Measurements from ENCODE around the gene CCDC122. TPM values are rescaled to one million over a fixed set of nuclear protein-coding genes. Genes with fewer than 3 reads are reported as not detected.
A peak's percentile ranks its signal among the peaks of the same experiment; 100 is the strongest.

CCDC122 gene

GRCh38 chr13:43799191-43799590, 80.3 kb downstream of the CCDC122 start:
- H3K9me3 ChIP-seq (replicated peaks; ENCODE audit: low read length): no peaks in the 10 kb centered on the region

GRCh38 chr13:43797869-43798268, 81.7 kb downstream of the CCDC122 start:
- Histone ChIP-seq H3K36me3 (ENCODE audit: insufficient read depth, low read length) (no peaks in the 10 kb centered on the region), H3K27me3 (ENCODE audit: control insufficient read depth, insufficient read depth, low read length) (no peaks in the 10 kb centered on the region), H3K4me2 (ENCODE audit: low read length) (no peak overlapping the region), H3K9me3 (replicated peaks; ENCODE audit: low read length) (no peaks in the 10 kb centered on the region), H3K9ac (ENCODE audit: low read depth, low read length) (no peak overlapping the region), H3K4me3 (ENCODE audit: low read length) (no peak overlapping the region), H3K4me1 (ENCODE audit: control insufficient read depth, insufficient read depth, low read length) (peaks cover under 1% of the 10 kb centered on the region)

More at GRCh38 chr13:43799191-43799590, 80.3 kb downstream of the CCDC122 start:
- Histone ChIP-seq H3K27me3 (ENCODE audit: control insufficient read depth, insufficient read depth, low read length) (no peaks in the 10 kb centered on the region), H3K4me2 (ENCODE audit: low read length) (no peak overlapping the region), H3K4me1 (ENCODE audit: control insufficient read depth, insufficient read depth, low read length) (no peaks in the 10 kb centered on the region), H3K4me3 (ENCODE audit: low read length) (no peak overlapping the region), H3K9ac (ENCODE audit: low read depth, low read length) (no peak overlapping the region), H3K36me3 (ENCODE audit: insufficient read depth, low read length) (no peaks in the 10 kb centered on the region)

GRCh38 chr13:43797159-43797558, 82.4 kb downstream of the CCDC122 start:
- Histone ChIP-seq H3K27me3 (ENCODE audit: control insufficient read depth, insufficient read depth, low read length) (no peaks in the 10 kb centered on the region), H3K4me2 (ENCODE audit: low read length) (no peak overlapping the region), H3K4me1 (ENCODE audit: control insufficient read depth, insufficient read depth, low read length) (peaks cover 5% of the 10 kb centered on the region), H3K4me3 (ENCODE audit: low read length) (no peak overlapping the region), H3K9ac (ENCODE audit: low read depth, low read length) (no peak overlapping the region), H3K36me3 (ENCODE audit: insufficient read depth, low read length) (no peaks in the 10 kb centered on the region), H3K9me3 (replicated peaks; ENCODE audit: low read length) (no peaks in the 10 kb centered on the region)

- H3K27me3 ChIP-seq (ENCODE audit: control insufficient read depth, insufficient read depth, low read length): no peaks in the 10 kb centered on the region
- H3K4me3 ChIP-seq (ENCODE audit: low read length): no peak overlapping the region
- H3K4me1 ChIP-seq (ENCODE audit: control insufficient read depth, insufficient read depth, low read length): peaks cover 5% of the 10 kb centered on the region
- no peak overlapping the region for H3K4me2 ChIP-seq (ENCODE audit: low read length)
- no peaks in the 10 kb centered on the region for H3K9me3 ChIP-seq (replicated peaks; ENCODE audit: low read length)
- no peaks in the 10 kb centered on the region for H3K36me3 ChIP-seq (ENCODE audit: insufficient read depth, low read length)
- no peak overlapping the region for H3K9ac ChIP-seq (ENCODE audit: low read depth, low read length)
These were observed 85.1 kb downstream of the CCDC122 start for GRCh38 chr13:43794416-43794815.

GRCh38 chr13:43792076-43792881, 87.3 kb downstream of the CCDC122 start:
- Histone ChIP-seq H3K9ac (ENCODE audit: low read depth, low read length) (no peak overlapping the region), H3K4me1 (ENCODE audit: control insufficient read depth, insufficient read depth, low read length) (peaks cover 15% of the 10 kb centered on the region), H3K27me3 (ENCODE audit: control insufficient read depth, insufficient read depth, low read length) (no peaks in the 10 kb centered on the region), H3K4me2 (ENCODE audit: low read length) (no peak overlapping the region), H3K4me3 (ENCODE audit: low read length) (no peak overlapping the region), H3K36me3 (ENCODE audit: insufficient read depth, low read length) (no peaks in the 10 kb centered on the region), H3K9me3 (replicated peaks; ENCODE audit: low read length) (no peaks in the 10 kb centered on the region)

GRCh38 chr13:43787997-43788396, 91.5 kb downstream of the CCDC122 start:
- Histone ChIP-seq H3K36me3 (ENCODE audit: insufficient read depth, low read length) (no peaks in the 10 kb centered on the region), H3K9ac (ENCODE audit: low read depth, low read length) (no peak overlapping the region), H3K9me3 (replicated peaks; ENCODE audit: low read length) (no peaks in the 10 kb centered on the region), H3K27me3 (ENCODE audit: control insufficient read depth, insufficient read depth, low read length) (no peaks in the 10 kb centered on the region), H3K4me1 (ENCODE audit: control insufficient read depth, insufficient read depth, low read length) (peaks cover 27% of the 10 kb centered on the region), H3K4me3 (ENCODE audit: low read length) (peak overlapping the region; percentile 13), H3K4me2 (ENCODE audit: low read length) (peak overlapping the region; percentile 99)

GRCh38 chr13:43787518-43787891, 92.0 kb downstream of the CCDC122 start:
- peak overlapping the region; percentile 83 for H3K4me3 ChIP-seq (ENCODE audit: low read length)
- H3K4me2 ChIP-seq (ENCODE audit: low read length): peak overlapping the region; percentile 99
- peak overlapping the region; percentile 82 for H3K9ac ChIP-seq (ENCODE audit: low read depth, low read length)
- H3K27me3 ChIP-seq (ENCODE audit: control insufficient read depth, insufficient read depth, low read length): no peaks in the 10 kb centered on the region
- H3K4me1 ChIP-seq (ENCODE audit: control insufficient read depth, insufficient read depth, low read length): peaks cover 23% of the 10 kb centered on the region
- no peaks in the 10 kb centered on the region for H3K9me3 ChIP-seq (replicated peaks; ENCODE audit: low read length)
- H3K36me3 ChIP-seq (ENCODE audit: insufficient read depth, low read length): no peaks in the 10 kb centered on the region

- no peaks in the 10 kb centered on the region for H3K27me3 ChIP-seq (ENCODE audit: control insufficient read depth, insufficient read depth, low read length)
- H3K9ac ChIP-seq (ENCODE audit: low read depth, low read length): peak within 1 kb of the TSS; percentile 82
- no peaks in the 10 kb centered on the region for H3K36me3 ChIP-seq (ENCODE audit: insufficient read depth, low read length)
- H3K4me1 ChIP-seq (ENCODE audit: control insufficient read depth, insufficient read depth, low read length): peaks cover 22% of the 10 kb centered on the region
- peak within 1 kb of the TSS; percentile 99 for H3K4me2 ChIP-seq (ENCODE audit: low read length)
- no peaks in the 10 kb centered on the region for H3K9me3 ChIP-seq (replicated peaks; ENCODE audit: low read length)
- H3K4me3 ChIP-seq (ENCODE audit: low read length): peak within 1 kb of the TSS; percentile 83
These were observed 92.6 kb downstream of the CCDC122 start, which contains the start of gene ENOX1 for GRCh38 chr13:43786766-43787517. Gene ENOX1 (minus strand): TSS chr13:43786972.

GRCh38 chr13:43786472-43786765, 93.1 kb downstream of the CCDC122 start:
- Histone ChIP-seq H3K36me3 (ENCODE audit: insufficient read depth, low read length) (no peaks in the 10 kb centered on the region), H3K4me3 (ENCODE audit: low read length) (peak overlapping the region; percentile 83), H3K9me3 (replicated peaks; ENCODE audit: low read length) (no peaks in the 10 kb centered on the region), H3K27me3 (ENCODE audit: control insufficient read depth, insufficient read depth, low read length) (no peaks in the 10 kb centered on the region), H3K4me1 (ENCODE audit: control insufficient read depth, insufficient read depth, low read length) (peaks cover 22% of the 10 kb centered on the region), H3K4me2 (ENCODE audit: low read length) (peak overlapping the region; percentile 99), H3K9ac (ENCODE audit: low read depth, low read length) (peak overlapping the region; percentile 82)

Small RNA genes within 50 kb of the gene (small RNA-seq; reads per million reads assigned to genes)
- not detected for gene AL162713.1

Measured in skeletal muscle satellite cell (primary cell).